RKO (cell line): Measurements from ENCODE around the gene SCN10A.

ENCODE experiments used
- DNase-seq: peaks from one replicate; pipeline ENCODE4 v3.0.0-alpha.2; 2016; ENCODE audit warnings: low spot score

Gene SCN10A

DNA sequence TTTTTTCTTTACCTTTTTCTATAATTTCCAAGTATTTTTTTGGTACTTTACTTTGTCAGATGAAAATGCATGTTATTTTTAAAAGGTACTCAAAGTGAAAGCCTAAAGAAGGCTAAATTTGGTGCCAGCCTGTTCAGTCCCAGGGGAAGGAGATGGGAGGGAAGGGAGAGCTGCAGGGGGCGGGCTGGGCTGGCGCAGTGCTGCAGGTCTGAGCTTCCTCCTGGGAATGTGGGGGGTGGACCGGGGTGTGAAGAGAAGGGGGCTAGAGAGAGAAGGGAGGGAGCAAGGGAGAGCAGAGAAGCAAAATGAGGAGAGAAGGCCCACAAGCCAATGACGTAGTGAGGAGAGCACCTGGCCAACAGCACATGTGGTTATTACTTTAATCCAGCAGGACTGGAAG is 95.6 kb downstream of the SCN10A start:
- DNase-seq: no peak

DNA sequence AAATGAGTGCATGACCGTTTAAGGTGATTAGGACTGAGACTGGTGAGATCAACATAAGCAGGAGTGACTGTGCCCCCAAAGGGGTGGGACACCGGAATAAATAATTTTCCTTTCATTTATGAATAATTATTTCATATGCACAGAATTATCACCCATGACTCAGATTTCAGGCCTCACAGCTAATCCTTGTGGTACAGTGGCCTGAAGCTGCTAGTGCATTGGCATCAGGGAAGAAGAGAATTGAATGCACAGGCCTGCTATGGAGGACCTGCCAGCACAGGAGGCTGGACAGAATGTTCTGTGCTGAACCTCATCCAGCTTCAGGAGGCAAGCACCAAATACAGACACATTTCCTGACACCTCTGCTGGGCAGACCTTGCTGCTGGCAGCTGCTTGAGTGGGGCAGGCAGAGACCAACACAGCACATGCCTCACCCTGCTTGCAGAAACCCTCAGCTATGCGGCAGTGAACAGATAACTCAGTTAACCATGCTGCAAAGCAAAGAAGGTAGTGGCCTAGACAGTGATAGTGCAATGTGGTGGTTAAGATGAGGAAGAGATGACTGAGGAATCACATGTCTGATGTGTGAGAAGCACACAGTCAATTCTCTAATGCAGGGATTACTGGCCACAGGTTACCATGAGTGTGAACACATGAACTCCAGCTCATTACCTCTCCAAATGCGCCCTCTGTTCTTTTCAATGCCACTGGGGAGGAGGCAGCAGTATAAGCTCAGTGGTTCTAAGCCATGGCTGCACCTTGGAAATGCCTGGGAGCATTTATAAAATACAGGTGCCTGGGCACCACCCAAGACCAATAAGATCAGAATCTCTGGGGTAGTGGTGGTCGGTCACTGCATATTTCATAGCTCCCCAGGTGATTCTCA is 98.4 kb downstream of the SCN10A start:
- DNase-seq: no peak

DNA sequence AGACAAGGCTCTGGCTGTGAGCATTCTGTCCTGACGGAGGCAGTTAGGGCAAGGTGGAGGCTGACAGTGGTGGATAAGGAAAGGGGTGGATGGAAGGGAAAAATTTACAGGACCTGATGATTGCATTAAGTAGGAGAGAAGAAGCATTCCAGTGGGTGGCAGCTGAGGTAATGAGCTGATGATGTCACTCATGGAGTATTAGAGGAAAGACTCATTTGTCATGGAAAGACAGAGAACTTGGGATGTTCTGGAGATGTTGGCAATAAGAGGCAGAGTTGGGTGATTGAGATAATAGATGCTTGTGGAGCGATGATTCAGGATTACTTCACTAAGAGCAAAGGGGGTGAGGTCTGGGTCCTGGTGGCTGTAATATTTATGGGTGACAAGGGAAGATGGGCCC is 102.9 kb downstream of the SCN10A start:
- no peak for DNase-seq

DNA sequence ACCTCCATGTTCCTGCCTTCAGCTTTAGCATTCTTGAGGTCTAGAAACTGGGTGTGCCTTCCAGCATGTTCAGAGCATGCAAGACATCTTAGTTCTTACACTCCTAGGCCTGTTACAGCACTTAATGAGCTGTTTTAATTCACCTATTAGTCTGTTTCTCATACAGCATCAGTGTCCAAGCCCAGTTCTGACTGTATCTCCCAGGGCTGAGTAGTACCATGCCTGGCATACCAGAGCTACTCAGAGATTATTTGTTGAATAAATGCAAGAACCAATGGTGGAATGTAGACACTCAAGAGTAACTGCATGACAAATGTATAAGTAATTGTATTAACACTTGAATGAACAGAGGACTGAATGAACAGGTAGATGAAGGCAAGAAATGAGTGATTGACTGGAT is 104.7 kb downstream of the SCN10A start:
- DNase-seq: no peak

DNA sequence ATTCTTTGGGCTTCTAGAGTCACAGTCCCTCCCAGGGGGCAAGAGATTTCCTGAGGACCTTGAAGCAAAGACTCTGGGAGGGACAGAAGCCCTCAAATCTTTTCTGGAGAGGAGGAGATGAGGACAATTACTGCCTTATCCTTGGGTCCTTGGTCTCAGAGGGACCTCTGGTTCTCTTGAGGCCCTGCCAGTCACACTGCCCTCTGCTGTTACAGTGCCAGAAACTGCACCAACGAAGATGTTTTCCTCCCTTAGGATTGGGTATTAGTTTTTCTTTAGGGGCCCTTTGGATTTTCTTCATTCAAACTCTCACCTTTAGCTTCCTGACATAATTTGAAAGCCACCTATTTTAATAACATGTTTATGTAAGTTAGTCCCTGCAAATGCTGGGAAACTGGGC is 108.3 kb downstream of the SCN10A start:
- no peak for DNase-seq

DNA sequence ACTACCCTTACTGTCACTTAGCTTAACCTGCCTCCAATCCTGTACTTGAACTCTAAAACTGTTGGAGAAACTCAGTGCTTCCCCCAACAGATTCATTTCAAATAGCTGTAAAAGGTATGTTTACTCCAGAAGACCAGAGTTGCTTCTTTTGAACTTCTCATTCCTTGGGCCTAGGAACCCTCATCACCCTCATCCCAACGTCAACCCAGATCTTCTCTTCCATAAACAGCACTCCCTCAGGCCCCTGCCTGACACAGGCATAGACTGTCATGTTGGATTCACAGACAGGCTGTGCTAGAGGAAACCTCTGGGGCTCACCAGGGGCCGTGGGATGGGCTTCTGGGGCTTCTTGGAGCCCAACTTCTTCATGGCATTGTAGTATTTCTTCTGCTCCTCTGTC is 109.1 kb downstream of the SCN10A start:
- no peak for DNase-seq

DNA sequence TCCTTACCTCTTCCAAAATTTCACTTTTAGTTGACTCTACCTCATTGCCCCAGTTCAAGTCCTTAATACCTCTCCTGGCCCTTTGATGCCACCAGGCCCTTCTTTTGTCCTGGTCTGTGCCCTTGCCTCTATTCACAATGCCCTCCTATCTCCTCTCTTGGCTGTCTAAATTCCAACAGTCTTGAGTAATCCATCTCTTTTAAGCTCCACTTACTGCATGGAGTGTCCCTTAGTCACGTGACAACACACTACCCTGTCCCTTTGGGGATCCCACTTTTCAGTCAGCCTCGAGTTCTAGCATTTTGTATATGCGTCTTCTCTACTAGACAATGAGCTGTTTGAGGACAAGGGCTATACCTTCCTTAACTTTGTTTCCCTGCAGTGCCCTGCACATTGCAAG is 113.8 kb downstream of the SCN10A start:
- DNase-seq: no peak

DNA sequence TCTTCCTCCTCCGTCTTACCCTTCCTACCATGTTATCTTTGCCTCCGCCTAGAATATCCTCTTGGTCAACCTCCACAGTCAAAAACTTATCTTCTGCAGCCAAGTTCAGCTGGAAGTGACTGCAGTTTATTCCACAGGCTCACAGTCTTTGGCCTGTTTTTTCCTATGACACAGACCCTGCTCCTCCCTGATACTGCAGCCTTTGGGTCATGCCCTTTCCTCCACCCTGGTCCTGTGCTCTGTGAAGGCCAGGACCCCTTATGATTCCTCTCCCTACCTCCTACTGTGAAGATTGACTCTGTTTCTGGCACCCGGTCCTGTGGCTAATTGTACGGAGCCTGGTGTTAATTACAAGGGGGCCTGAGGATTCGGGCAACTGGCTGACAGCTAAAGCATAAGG is 117.3 kb downstream of the SCN10A start:
- DNase-seq: no peak

DNA sequence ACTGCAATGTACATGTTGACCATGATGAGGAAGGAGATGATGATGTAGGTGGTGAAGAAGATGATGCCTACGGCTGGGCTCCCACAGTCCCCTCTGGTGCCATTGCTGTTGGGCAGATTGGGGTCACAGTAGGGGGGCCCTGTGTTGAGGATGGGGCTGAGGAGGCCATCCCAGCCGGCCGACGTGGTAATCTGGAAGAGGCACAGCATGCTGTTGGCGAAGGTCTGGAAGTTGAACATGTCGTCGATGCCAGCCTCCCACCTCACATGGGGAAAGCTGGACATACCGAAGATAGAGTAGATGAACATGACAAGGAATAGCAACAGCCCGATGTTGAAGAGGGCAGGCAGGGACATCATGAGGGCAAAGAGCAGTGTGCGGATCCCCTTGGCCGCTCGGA is 118.0 kb downstream of the SCN10A start:
- no peak for DNase-seq

DNA sequence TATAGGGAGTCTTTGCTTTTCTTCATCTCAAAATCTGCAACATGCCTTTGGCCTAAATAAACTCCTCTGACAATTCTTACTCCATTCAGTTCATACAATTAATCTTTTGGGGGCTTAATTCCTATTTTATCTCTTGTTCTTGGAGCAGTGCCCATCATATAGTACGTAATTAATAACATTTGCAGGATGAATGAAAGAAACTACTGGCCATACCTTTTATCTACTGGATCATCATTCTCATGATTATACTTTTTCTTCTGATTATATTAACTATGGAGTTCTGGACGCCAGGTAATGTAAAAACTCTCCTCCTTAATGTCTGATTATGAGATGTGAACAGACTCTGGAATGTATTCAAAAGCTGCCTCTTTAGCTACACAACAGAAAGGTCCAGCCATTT is 120.0 kb downstream of the SCN10A start:
- no peak for DNase-seq

DNA sequence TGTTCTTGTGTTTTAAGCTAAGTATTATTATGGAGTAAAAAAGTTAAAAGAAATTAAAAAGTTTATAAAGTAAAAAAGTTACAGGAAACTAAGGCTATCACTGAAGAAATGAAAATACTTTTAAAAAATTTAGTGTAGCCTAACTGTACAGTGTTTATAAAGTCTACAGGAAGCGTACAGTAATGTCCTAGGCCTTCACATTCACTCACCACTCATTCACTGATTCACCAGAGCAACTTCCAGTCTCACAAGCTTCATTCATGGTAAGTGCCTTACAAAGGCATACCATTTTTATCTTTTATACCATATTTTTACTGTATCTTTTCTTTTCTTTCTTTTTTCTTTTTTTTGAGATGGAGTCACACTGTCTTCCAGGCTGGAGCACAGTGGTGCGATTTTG is 125.8 kb downstream of the SCN10A start:
- DNase-seq: peak; percentile 8

DNA sequence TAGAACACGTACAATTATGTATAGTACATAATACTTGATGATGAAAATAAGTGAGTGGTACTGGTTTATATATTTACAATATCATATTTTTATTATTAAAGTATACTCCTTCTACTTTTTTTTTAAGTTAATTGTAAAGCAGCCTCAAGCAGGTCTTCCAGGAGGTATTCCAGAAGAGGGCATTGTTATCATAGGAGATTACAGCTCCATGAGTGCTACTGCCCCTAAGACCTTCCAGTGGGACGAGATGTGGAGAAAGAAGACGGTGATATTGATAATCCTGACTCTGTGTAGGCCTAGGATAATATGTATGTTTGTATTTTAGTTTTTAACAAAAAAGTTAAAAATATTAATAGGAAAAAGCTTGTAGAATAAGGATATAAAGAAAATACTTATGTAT is 126.2 kb downstream of the SCN10A start:
- no peak for DNase-seq

DNA sequence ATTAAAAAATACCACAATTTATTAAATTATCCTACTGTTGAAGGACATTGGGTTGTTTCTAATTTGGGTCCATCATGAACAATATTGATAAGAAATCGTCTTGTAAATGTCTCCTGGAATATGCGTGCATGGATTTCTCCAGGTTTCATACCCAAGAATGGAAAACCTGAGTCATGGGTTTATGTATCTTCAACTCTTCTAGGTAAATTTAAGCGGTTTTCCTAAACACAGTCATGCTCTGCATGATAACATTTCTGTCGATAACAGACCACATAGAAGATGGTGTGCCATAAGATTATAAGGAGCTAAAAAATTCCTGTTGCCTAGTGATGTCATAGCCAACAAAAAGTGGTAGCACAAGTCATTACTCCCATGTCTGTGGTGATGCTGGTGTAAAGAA is 126.7 kb downstream of the SCN10A start:
- no peak for DNase-seq

DNA sequence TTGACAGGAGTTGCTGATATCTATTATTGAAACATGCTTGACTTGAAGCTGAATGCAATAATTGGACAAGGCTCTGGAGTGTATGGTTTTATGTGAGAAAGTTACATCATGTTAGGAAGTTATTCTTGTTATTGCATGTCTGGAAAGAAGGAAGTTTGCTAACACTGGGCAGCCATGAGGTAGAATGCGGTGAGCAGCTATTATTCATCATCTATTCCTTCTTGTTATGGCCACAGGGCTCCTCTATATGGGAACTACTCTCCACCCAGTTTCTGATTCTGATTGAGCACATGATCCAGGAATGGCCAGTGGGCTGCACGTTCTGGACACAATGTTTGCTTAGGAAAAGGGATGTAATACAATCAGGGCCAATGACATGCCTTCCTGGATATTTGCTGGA is 128.7 kb downstream of the SCN10A start:
- no peak for DNase-seq

DNA sequence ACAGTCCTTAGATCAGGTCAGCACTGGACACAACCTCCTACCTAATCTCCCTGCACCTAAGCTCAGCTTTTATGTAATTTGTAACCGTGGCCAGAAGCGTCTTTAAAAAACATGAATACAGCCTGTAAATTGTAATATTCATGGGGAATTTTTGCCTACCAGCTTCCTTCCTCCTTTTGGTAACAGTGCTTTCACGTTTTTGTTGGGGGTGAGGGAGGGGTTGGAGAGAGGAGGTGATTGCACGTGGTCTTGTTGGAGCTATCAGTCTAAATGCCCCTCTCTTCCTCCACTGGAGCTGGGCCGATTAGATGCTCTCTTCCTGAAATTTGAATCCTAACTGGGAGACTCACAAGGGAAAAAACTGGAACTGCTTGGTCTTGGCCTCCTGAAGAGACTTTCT is 131.5 kb downstream of the SCN10A start:
- DNase-seq: no peak

DNA sequence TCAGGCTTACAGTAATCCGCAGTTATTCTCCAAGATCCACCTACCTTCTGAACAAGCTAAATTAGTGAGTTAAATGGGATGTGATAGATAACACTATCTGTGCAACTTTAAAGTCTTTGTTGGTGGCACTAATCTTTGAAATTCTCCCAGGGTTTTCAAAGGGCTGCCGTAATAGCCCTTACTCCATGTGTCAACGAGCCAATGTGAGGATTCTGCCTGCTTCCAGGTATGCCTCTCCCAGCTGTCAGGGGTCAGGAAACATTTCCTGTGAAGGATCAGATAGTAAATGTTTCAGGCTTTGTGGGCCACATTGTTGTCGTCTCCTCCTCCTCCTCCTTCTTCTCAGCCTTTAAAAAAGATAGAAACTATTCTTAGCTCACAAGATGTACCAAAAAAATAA is 146.3 kb downstream of the SCN10A start:
- DNase-seq: no peak

DNA sequence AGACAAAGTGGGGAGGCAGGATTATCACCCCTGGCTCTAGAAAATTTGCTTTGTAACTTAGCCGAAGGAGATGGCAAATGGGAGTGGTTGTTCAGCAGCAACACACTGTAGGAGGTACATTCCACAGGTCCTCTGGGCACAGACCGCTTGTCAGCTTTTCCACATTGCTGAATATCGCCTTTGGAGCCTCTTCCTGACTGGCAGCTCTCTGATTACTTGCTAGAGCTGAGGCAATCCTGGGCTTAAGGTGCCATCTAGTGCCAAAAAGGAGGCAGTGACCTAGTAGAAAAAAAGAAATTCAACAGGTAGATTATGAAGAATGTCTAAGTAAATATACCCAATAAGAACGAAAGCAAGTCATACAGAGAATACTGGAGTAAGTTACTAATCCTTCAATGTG is 153.5 kb downstream of the SCN10A start:
- DNase-seq: peak; percentile 75

DNA sequence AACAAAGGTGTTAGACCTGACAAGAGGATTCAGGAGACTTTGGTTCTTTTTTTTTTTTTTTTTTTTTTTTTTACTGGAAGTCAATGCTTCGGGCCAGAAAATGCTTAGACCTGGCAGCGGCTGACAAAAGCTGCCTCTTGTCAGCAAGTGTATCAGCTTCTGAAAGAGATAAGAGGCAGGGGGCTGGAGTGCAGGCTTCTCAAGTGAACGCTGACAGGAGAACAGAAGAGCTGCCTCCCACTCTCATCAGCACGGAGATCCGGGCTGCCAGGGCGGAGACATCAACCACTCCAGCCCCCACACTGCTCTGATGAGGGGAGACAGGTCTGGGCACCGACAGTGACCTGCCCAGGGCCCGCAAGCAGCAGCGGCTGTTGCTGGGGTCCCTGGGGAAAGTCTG is 157.2 kb downstream of the SCN10A start:
- DNase-seq: no peak

DNA sequence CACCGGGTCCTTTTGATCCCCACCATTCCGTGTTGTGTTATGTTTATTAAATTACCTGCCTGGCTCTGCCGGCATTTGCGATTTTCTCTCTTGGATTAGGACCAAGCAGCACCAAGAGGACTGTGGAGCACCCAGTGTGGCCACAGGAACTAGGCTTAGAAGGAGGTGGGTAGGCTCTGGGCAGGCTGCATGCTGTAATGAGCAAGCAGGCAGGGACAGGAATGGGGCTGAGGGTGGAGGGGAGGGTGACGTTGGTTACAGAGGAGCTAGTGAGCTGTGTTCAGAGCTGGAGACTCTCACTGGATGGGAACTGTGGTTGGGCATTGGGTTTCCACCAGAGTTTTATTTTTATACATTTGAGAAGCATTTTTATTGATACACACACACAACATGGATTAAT is 158.6 kb downstream of the SCN10A start:
- no peak for DNase-seq

DNA sequence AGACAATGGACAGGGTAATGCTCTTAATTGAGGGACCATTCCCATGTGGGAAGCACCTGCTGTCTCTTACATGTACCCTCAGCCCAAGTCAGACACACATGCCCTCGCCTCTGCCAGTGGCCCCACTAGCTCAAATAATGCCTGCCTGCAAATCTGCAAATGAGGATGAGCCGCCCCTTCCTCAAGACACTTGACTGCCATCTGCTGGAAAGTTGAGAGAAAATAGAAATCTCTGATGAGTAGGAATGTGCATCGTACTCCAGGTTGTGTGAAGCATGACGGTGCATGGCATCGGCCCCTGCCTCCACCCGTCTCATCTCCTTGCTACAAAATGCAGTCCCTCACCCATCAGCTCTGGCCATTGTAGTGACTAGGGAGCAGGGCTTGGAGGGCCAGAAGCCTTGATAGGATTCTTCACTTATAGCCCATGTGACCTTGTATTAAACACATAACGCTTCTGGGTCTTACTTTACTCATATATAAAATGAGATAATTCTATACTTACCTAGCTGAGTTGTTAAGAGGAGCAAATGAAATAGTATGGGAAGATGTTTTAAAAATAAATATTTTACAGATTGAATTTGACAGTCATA is 160.2 kb downstream of the SCN10A start:
- peak; percentile 75 for DNase-seq

DNA sequence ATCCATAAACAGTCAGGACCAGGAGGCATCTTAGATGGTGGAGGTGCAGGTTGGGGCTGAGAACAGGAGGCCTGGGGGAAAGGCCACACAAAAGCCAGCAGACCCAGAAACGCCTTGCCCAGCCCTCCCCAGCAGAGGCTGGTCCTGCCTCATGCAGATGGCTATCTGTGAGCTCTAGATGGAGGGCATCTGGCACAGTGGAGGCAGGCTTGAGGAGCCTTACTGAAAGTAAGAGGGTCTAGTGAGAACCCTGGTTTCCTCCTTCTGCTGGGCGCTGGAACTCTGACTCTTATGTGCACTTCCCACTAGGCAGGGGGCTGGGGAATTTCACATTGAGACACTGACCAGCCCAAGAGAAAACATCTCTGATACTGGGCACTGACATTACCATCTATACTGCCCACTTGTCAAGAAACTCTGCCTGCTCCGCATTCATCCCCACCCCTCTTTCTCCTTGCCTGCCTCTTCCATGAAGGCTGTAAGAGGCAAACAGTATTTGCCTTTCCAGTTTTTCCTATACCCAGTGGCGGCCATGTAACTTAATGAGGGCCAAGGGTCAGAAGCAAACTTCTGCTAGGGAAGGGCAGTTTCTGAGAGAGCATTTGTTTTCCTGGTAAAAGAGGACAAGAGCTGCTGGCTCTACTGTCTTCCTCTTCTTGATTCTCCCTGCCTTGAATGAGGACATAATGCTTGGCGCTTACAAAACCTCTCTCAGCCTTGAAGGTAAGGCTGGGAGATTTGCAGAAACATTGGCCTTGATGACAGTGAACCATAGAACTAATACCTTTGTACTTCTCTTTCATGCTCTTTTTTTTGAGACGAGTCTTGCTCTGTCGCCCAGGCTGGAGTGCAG is 162.1 kb downstream of the SCN10A start:
- no peak for DNase-seq

DNA sequence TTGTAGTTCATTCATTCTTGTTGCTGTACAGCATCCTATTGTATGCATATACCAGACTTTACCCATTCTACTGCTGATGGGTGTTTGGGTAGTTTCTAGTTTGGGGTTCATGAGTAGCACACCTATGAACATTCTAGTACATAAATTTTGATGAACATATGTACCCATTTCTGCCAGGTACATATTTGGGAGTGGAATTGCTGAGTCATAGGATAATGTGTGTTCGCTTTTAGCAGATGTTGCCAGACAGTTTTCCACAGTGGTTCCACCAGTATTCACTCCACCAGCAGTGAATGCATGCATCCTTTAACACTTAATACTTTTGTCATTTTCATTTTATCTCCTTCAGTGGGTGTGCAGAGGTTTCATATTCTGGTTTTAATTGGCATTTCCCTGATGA is 163.1 kb downstream of the SCN10A start:
- no peak for DNase-seq
